Stomach (tissue), 9 donors: ENCODE data around the gene ZNF408. TPM values are rescaled to one million over a fixed set of nuclear protein-coding genes. Genes with fewer than 3 reads are reported as not detected.
A peak's percentile ranks its signal among the peaks of the same experiment; 100 is the strongest.

Experiments used
- DNase-seq, 2 donors: peaks; one replicate each; pipeline versions ENCODE4 v3.0.0 to v3.0.0-alpha.2; 2013 to 2019
- H3K27ac ChIP-seq, 5 donors: fragments of 200-600 bp in 4 of 5; sonication (generic) in 4 of 5; one replicate each; pipeline ENCODE4 v1.5.1; 2013 to 2019; ENCODE audit warnings: mild to moderate bottlenecking in 1 of 5, moderate library complexity in 1 of 5
- H3K27me3 ChIP-seq, 3 donors: fragments of 200-600 bp; sonication (generic); one replicate each; pipeline ENCODE4 v1.5.1; 2017 to 2019; ENCODE audit warnings: mixed run types in 1 of 3
- H3K36me3 ChIP-seq, 4 donors: fragments of 200-600 bp; sonication (generic); 1 replicate in 3 of 4; 2 replicates in 1 of 4; pipeline ENCODE4 v1.5.1; 2016 to 2019
- H3K4me1 ChIP-seq, 4 donors: fragments of 200-600 bp; sonication (generic); one replicate each; pipeline ENCODE4 v1.5.1; 2016 to 2019
- H3K4me3 ChIP-seq, 4 donors: fragments of 200-600 bp; sonication (generic) in 3 of 4; one replicate each; pipeline ENCODE4 v1.5.1; 2016 to 2019; ENCODE audit warnings: mild to moderate bottlenecking in 1 of 4
- H3K9me3 ChIP-seq, 4 donors: fragments of 200-600 bp; sonication (generic); one replicate each; pipeline ENCODE4 v1.5.1; 2016 to 2019
- EP300 ChIP-seq: sonication (generic); formaldehyde crosslinking; IDR thresholded peaks from one replicate; pipeline ENCODE4 v1.6.1; 2017; ENCODE audit warnings: antibody characterized with exemption
- POLR2A ChIP-seq, 4 donors: fragments of 450-650 bp; IDR thresholded peaks; one replicate each; pipeline ENCODE4 v1.6.1; 2016; ENCODE audit warnings: antibody characterized with exemption in 4 of 4, control low read depth in 2 of 4, mild to moderate bottlenecking in 1 of 4, moderate library complexity in 1 of 4
- POLR2AphosphoS5 ChIP-seq, 3 donors: sonication (generic); formaldehyde crosslinking; IDR thresholded peaks; one replicate each; pipeline ENCODE4 v1.6.1; 2016; ENCODE audit warnings: antibody characterized with exemption in 3 of 3
- WGBS, 5 donors: extraction: QIAGEN DNeasy Blood & Tissue Kit in 3 of 5; methylation state at CpG; one replicate each; pipeline versions ENCODE4 v1.1.5 to v1.1.7; 2013 to 2018; 5-methylcytosine and 5-hydroxymethylcytosine counted together
- intact Hi-C: fragments of 100-400 bp; cut with DNase I; formaldehyde crosslinking; loops from one replicate; pipeline ENCODE4 v1.15.1; 2023; ENCODE audit warnings: low total_unique reads
- polyA plus RNA-seq, 3 donors: library from polyadenylated mRNA; stranded (reverse); fragments of 200-250 nt; gene quantifications; one replicate each; pipeline ENCODE4 v1.2.3, GENCODE V29; 2013
- total RNA-seq, 5 donors: library from RNA; depleted of rRNA; stranded (reverse); fragments of >200 nt; gene quantifications; one replicate each; pipeline versions ENCODE4 v1.1.0 to v1.2.3, GENCODE V29; 2014 to 2016
- TF ChIP-seq, protein P1 (sequence below), 7 experiments: fragments of 450-650 bp in 4 of 7; fragments of 200-600 bp in 3 of 7; sonication (generic) in 3 of 7; IDR thresholded peaks; one replicate each; pipeline ENCODE4 v1.5.1; 2016 to 2019; ENCODE audit warnings: antibody characterized with exemption in 7 of 7, control low read depth in 2 of 7, mild to moderate bottlenecking in 1 of 7
- donor health status: healthy with polysubstance abuse.
- donor health status: Bipolar disorder and iron deficiency.
- donor health status: healthy.

Gene ZNF408
- total and polyA plus RNA-seq, 8 donors, result 5.5 to 14.6 (median 7.4) TPM

DNA sequence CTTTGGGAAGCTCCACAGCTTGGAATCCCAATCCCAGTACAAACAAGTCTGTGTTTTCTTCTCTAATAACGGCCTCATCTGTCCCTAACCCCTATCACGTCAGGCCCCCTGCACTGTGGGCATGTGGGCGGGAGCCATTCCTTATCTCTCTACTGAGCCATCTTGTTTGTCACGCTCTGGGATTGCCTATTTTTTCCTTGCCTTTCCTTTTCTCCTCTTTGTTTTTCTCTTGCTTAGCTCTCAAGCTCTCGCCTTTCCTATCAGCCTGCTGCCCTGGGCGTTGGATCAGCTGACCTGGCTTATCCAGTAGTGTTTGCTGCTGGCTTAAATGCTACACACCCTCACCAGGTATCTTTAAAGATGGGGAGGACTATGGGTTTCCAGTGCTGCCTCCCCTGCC lies 36.2 kb upstream of the ZNF408 start:
- DNase-seq, result no peak
- 43 to 72% (median 57%) methylated on average over 6 of the region's 6 CpGs for WGBS, 5 donors
- no peak for TF ChIP-seq POLR2AphosphoS5 (IDR thresholded peaks at IDR 0.05)
- TF ChIP-seq, protein P1, sequence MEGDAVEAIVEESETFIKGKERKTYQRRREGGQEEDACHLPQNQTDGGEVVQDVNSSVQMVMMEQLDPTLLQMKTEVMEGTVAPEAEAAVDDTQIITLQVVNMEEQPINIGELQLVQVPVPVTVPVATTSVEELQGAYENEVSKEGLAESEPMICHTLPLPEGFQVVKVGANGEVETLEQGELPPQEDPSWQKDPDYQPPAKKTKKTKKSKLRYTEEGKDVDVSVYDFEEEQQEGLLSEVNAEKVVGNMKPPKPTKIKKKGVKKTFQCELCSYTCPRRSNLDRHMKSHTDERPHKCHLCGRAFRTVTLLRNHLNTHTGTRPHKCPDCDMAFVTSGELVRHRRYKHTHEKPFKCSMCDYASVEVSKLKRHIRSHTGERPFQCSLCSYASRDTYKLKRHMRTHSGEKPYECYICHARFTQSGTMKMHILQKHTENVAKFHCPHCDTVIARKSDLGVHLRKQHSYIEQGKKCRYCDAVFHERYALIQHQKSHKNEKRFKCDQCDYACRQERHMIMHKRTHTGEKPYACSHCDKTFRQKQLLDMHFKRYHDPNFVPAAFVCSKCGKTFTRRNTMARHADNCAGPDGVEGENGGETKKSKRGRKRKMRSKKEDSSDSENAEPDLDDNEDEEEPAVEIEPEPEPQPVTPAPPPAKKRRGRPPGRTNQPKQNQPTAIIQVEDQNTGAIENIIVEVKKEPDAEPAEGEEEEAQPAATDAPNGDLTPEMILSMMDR (IDR thresholded peaks at IDR 0.05), result no peak
- TF ChIP-seq POLR2A (IDR thresholded peaks at IDR 0.05), result no peak
- no peak for TF ChIP-seq EP300
- peaks cover 46 to 100% (median 99%) of the 10 kb centered on the region in 4 donors for H3K36me3 ChIP-seq
- H3K27me3 ChIP-seq, result no peaks in the 10 kb centered on the region
- intact Hi-C loops, result no loop called here
- H3K4me1 ChIP-seq, result peaks cover 0 to 18% (median 4%) of the 10 kb centered on the region in 4 donors
- H3K9me3 ChIP-seq, result no peaks in the 10 kb centered on the region
- H3K4me3 ChIP-seq, result no peak overlapping the region
- peak overlapping the region in 3 of 5 donors; percentile 13 to 33 (median 27) for H3K27ac ChIP-seq

DNA sequence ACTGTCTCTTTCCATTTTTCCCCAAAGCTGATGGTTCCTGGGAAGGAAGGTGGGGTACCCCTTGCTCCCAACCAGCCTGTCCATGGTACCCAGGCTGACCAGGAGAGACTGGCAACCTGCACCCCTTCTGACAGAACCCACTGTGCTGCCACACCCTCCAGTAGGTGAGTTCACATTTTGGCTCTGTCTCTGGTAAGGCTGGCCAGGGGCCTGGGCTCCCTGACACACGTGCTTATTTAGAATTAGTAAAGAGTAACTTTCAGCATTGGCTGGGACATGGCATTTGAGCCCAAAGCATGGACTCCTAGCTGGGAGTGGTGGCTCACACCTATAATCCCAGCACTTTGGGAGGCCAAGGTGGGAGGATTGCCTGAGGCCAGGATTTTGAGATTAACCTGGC lies 35.5 kb upstream of the ZNF408 start:
- no peak for DNase-seq
- 67 to 93% (median 85%) methylated on average over 1 of the region's 1 CpG for WGBS, 5 donors
- Histone ChIP-seq H3K27ac (no peak overlapping the region), H3K36me3 (peaks cover 48 to 100% (median 99%) of the 10 kb centered on the region in 4 donors), H3K27me3 (no peaks in the 10 kb centered on the region), H3K9me3 (no peaks in the 10 kb centered on the region), H3K4me3 (no peak overlapping the region), H3K4me1 (peaks cover 0 to 25% (median 4%) of the 10 kb centered on the region in 4 donors)
- intact Hi-C loops, result no loop called here
- TF ChIP-seq, protein P1 (IDR thresholded peaks at IDR 0.05), result no peak
- no peak for TF ChIP-seq EP300
- TF ChIP-seq POLR2A (IDR thresholded peaks at IDR 0.05), result no peak
- no peak for TF ChIP-seq POLR2AphosphoS5 (IDR thresholded peaks at IDR 0.05)

DNA sequence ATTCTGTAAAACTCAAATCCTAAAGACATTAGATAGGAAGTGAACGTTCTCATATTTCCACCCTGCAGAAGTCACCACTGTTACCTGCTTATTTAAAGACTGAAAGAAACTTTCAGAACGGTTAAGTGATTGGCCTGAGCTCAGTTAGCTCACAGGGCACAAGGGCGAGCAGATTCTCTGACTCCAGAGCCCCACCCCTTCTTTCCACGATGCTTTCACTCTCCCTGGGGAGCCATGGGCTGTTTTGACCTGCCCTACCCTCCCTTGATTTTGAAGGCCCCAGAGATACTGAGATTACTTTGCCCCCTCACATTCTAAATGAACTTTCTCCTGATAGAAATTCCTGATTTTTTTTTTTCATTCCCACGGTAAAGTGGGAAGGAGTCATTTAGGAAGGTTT lies 34.3 kb upstream of the ZNF408 start:
- Histone ChIP-seq H3K36me3 (peaks cover 60 to 100% (median 99%) of the 10 kb centered on the region in 4 donors), H3K9me3 (no peaks in the 10 kb centered on the region), H3K27ac (peak overlapping the region in 4 of 5 donors; percentile 31 to 48 (median 46)), H3K27me3 (no peaks in the 10 kb centered on the region), H3K4me1 (peaks cover 0 to 36% (median 9%) of the 10 kb centered on the region in 4 donors), H3K4me3 (no peak overlapping the region)
- 62 to 70% (median 65%) methylated on average over 5 of the region's 5 CpGs for WGBS, 5 donors
- TF ChIP-seq POLR2AphosphoS5 (IDR thresholded peaks at IDR 0.05) (no peak), EP300 (no peak), POLR2A (IDR thresholded peaks at IDR 0.05) (no peak)
- TF ChIP-seq, protein P1 (IDR thresholded peaks at IDR 0.05), result no peak
- intact Hi-C loops, result no loop called here
- DNase-seq, result no peak

DNA sequence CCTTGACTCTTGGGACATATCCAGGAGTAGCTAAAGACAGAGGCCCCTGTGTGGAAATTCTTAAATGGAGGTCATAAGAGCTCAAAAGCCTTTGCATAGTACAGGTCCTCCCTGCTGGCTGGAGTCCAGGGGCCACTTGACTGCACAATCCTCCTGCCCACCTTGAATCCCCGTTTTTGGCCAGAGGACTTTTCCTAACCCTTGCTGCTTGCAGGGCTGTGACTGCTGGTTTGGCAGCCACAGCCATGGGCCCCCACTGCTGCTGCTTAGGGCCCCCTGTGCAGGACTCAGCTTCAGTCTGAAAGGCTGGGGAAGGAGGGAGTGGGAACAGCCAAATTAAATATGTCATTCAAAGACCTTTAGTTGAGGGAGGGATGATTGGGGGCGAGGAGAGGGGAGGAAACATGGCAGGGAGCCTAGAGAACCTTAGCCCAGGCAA lies 33.8 kb upstream of the ZNF408 start:
- intact Hi-C loops, result no loop called here
- Histone ChIP-seq H3K36me3 (peaks cover 65 to 100% (median 100%) of the 10 kb centered on the region in 4 donors), H3K4me1 (peaks cover 0 to 41% (median 10%) of the 10 kb centered on the region in 4 donors)

More for the DNA sequence above, 33.8 kb upstream of the ZNF408 start:
- Histone ChIP-seq H3K27me3 (no peaks in the 10 kb centered on the region), H3K4me3 (no peak overlapping the region), H3K27ac (peak overlapping the region in 4 of 5 donors; percentile 31 to 48 (median 46)), H3K9me3 (no peaks in the 10 kb centered on the region)
- no peak for DNase-seq
- 53 to 74% (median 65%) methylated on average over 2 of the region's 2 CpGs for WGBS, 5 donors
- TF ChIP-seq, protein P1 (IDR thresholded peaks at IDR 0.05), result no peak
- no peak for TF ChIP-seq POLR2A (IDR thresholded peaks at IDR 0.05)
- no peak for TF ChIP-seq EP300
- TF ChIP-seq POLR2AphosphoS5 (IDR thresholded peaks at IDR 0.05), result no peak
